Measurements from ENCODE around the gene REG3A. TPM values are rescaled to one million over a fixed set of nuclear protein-coding genes. Genes with fewer than 3 reads are reported as not detected.

Gene REG3A
- total and polyA plus RNA-seq, 2 of the 8 experiments (the other 6 are each of a cell fraction or from before 2014, with no cell fraction given), result not detected

GRCh38 chr2:79128406-79128805, 31.1 kb downstream of the REG3A start (continued):
- TF ChIP-seq, protein P1, sequence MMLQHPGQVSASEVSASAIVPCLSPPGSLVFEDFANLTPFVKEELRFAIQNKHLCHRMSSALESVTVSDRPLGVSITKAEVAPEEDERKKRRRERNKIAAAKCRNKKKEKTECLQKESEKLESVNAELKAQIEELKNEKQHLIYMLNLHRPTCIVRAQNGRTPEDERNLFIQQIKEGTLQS (IDR thresholded peaks at IDR 0.05; ENCODE audit: insufficient read depth, low read depth, low read length), result no peak
- TF ChIP-seq SIRT6 (IDR thresholded peaks at IDR 0.05; ENCODE audit: low read length), result no peak
- TF ChIP-seq CHD1 (IDR thresholded peaks at IDR 0.05; ENCODE audit: low read depth, low read length), result no peak
- no peak for TF ChIP-seq NRF1 (IDR thresholded peaks at IDR 0.05; ENCODE audit: low read depth, low read length)
- no peak for TF ChIP-seq CHD2 (IDR thresholded peaks at IDR 0.05; ENCODE audit: low read length)

Data from H1 (cell line).